RCC 7860 (cell line): ENCODE data around the gene NAP1L1.

Experiments used
- DNase-seq: peaks from one replicate; pipeline ENCODE4 v3.0.0-alpha.2; 2015; ENCODE audit warnings: low spot score
- FAIRE-seq: peaks from 2 replicates; lab custom pipeline; 2012; peaks lifted over from hg19 to GRCh38; lab: Jason Lieb, UNC

NAP1L1 gene

GRCh38 chr12:76083904-76084862 lies at the start of gene NAP1L1:
Gene NAP1L1, minus strand, starts transcription at chr12:76084685. Its CDS starts 10,466 bp downstream, at chr12:76074219.
- FAIRE-seq = peak; percentile 42
- peak; percentile 95 for DNase-seq

GRCh38 chr12:76127588-76127987 lies 43.1 kb upstream of the NAP1L1 start:
- DNase-seq (no peak), FAIRE-seq (no peak)

- no peak for DNase-seq
- no peak for FAIRE-seq
These were observed 40.0 kb upstream of the NAP1L1 start for GRCh38 chr12:76124456-76124855.

- peak; percentile 76 for FAIRE-seq
These were observed 39.1 kb upstream of the NAP1L1 start for GRCh38 chr12:76123259-76124212.

GRCh38 chr12:76119887-76120286 lies 35.4 kb upstream of the NAP1L1 start:
- no peak for FAIRE-seq
- no peak for DNase-seq

More at GRCh38 chr12:76123259-76124212, 39.1 kb upstream of the NAP1L1 start:
- DNase-seq = peak; percentile 18

- no peak for FAIRE-seq
These were observed 33.3 kb upstream of the NAP1L1 start for GRCh38 chr12:76117751-76118150.

GRCh38 chr12:76117067-76117691 lies 32.7 kb upstream of the NAP1L1 start:
- FAIRE-seq = no peak

More at GRCh38 chr12:76117751-76118150, 33.3 kb upstream of the NAP1L1 start:
- no peak for DNase-seq

GRCh38 chr12:76113800-76114757 lies 29.6 kb upstream of the NAP1L1 start:
- DNase-seq = no peak

More at GRCh38 chr12:76117067-76117691, 32.7 kb upstream of the NAP1L1 start:
- DNase-seq = no peak

GRCh38 chr12:76111209-76111749 lies 26.8 kb upstream of the NAP1L1 start:
- no peak for FAIRE-seq
- DNase-seq = no peak

More at GRCh38 chr12:76113800-76114757, 29.6 kb upstream of the NAP1L1 start:
- no peak for FAIRE-seq

GRCh38 chr12:76109879-76110278 lies 25.4 kb upstream of the NAP1L1 start:
- DNase-seq = no peak
- FAIRE-seq = no peak

GRCh38 chr12:76108356-76108755 lies 23.9 kb upstream of the NAP1L1 start:
- DNase-seq (no peak), FAIRE-seq (no peak)

- DNase-seq (no peak), FAIRE-seq (no peak)
These were observed 22.1 kb upstream of the NAP1L1 start for GRCh38 chr12:76106631-76107030.

- FAIRE-seq (no peak), DNase-seq (no peak)
These were observed 19.5 kb upstream of the NAP1L1 start for GRCh38 chr12:76103958-76104357.

GRCh38 chr12:76101739-76102385 lies 17.4 kb upstream of the NAP1L1 start:
- DNase-seq = no peak
- FAIRE-seq = no peak

GRCh38 chr12:76096079-76096646 lies 11.7 kb upstream of the NAP1L1 start:
- no peak for FAIRE-seq
- DNase-seq = no peak

GRCh38 chr12:76094754-76095153 lies 10.3 kb upstream of the NAP1L1 start:
- FAIRE-seq (no peak), DNase-seq (no peak)

GRCh38 chr12:76091246-76091754 lies 6.8 kb upstream of the NAP1L1 start:
- FAIRE-seq (no peak), DNase-seq (no peak)

GRCh38 chr12:76085520-76085868 lies 1.0 kb upstream of the NAP1L1 start:
- DNase-seq = peak; percentile 81
- FAIRE-seq = peak; percentile 85
